Progenitor cell of endocrine pancreas (in vitro differentiated cells): ENCODE measurements around the gene CCR7. TPM values are rescaled to one million over a fixed set of nuclear protein-coding genes. Genes with fewer than 3 reads are reported as not detected.

ENCODE experiments used
- DNase-seq: peaks from one replicate; pipeline ENCODE4 v3.0.0; 2021; ENCODE audit warnings: low spot score; ENCODE audit not compliant: unreplicated experiment
- H3K27ac Mint-ChIP-seq: 2 replicates; pipeline ENCODE4 v1.8.0; 2021; ENCODE audit warnings: mild to moderate bottlenecking, moderate library complexity, mixed read lengths
- H3K27me3 Mint-ChIP-seq: 2 replicates; pipeline ENCODE4 v1.8.0; 2021; ENCODE audit warnings: mixed read lengths
- H3K36me3 Mint-ChIP-seq: 2 replicates; pipeline ENCODE4 v1.8.0; 2022; ENCODE audit warnings: mixed read lengths; ENCODE audit not compliant: insufficient read depth
- H3K4me1 Mint-ChIP-seq: 2 replicates; pipeline ENCODE4 v1.8.0; 2021; ENCODE audit warnings: low read depth, mixed read lengths
- H3K4me3 Mint-ChIP-seq: 2 replicates; pipeline ENCODE4 v1.8.0; 2021; ENCODE audit warnings: low read depth, mild to moderate bottlenecking, moderate library complexity, mixed read lengths
- H3K9me3 Mint-ChIP-seq: 2 replicates; pipeline ENCODE4 v1.8.0; 2021; ENCODE audit warnings: low read depth, mixed read lengths
- total RNA-seq: library from RNA; stranded (reverse); gene quantifications from 2 replicates; pipeline ENCODE4 v1.2.1, GENCODE V29; 2021
- TF ChIP-seq, protein P1 (sequence below): fragments of 200-600 bp; sonication (generic); IDR thresholded peaks from one replicate; pipeline ENCODE4 v1.5.0; 2021; ENCODE audit warnings: antibody characterized with exemption, mild to moderate bottlenecking; ENCODE audit not compliant: unreplicated experiment

The CCR7 gene
- total RNA-seq, 1 donor from 2014 or later = not detected

DNA sequence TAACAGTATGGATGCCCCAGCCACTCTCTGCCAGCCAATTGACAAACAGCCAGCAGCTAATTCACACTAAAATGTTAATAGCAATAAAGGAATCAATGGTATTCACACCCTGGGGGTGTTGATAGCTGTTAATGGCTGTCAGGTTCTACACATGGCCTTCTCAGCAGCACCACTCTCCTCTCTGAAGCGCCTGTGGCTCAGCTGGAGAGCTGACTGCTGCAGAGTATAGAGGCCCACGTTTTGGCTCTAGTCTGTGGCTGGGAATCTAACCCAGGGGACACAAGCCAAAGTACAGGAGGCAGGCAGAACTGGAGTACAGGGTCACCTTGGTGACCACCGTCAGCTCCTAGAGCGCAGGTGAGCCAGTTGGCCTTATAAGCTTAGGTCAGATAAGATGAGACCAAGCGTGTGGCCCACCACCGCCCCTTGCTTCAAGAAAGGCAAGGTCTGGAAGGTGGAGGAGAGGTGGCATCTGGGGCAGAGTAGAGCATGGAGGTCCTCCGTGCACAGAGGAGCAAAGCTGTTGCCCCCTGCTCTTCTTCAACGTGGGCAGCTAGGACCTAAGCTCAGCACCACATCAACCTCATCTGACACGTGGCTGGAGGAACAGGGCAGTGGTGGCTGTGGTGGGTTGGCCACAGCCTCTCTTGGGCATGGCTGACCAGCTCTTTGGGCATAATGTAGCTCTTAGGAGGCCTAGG is 25.4 kb downstream of the CCR7 start:
- H3K27ac Mint-ChIP-seq = no peak overlapping the region

DNA sequence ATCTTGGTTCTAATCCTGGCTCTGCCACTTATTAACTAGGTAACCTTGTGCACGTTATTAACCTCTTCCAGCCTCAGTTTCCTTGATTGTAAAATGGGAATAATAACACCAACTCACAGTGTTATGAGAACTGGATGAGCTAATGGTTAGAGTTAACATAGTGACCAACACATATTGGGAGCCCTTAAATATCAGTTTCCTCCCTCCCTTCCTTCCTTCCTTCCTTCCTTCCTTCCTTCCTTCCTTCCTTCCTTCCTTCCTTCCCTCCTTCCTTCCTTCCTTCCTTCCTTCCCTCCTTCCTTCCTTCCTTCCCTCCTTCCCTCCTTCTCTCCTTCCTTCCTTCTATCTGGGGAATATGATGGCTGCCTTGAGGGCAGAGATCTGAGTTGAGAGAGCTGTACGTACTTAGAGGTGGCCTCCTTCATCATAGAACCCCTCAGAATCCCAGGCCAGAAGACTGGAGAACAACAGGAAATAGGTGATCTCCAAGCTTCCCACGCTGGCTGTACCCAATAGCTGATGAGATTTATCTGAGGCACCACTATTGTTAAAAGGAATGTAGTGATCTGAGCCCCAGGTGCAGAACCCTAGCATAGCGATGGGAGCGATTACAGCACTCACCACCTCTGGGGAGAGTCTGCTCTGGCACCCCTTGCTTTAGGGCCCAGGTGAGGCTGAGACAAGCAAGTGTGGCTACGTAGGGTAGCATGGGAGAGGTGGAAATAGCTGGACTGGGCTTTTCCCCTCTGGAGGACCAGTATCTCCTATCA is 26.2 kb downstream of the CCR7 start:
- TF ChIP-seq, protein P1, sequence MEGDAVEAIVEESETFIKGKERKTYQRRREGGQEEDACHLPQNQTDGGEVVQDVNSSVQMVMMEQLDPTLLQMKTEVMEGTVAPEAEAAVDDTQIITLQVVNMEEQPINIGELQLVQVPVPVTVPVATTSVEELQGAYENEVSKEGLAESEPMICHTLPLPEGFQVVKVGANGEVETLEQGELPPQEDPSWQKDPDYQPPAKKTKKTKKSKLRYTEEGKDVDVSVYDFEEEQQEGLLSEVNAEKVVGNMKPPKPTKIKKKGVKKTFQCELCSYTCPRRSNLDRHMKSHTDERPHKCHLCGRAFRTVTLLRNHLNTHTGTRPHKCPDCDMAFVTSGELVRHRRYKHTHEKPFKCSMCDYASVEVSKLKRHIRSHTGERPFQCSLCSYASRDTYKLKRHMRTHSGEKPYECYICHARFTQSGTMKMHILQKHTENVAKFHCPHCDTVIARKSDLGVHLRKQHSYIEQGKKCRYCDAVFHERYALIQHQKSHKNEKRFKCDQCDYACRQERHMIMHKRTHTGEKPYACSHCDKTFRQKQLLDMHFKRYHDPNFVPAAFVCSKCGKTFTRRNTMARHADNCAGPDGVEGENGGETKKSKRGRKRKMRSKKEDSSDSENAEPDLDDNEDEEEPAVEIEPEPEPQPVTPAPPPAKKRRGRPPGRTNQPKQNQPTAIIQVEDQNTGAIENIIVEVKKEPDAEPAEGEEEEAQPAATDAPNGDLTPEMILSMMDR = no peak
- Mint-ChIP-seq H3K9me3 (no peaks in the 10 kb centered on the region), H3K4me3 (no peak overlapping the region), H3K4me1 (no peaks in the 10 kb centered on the region), H3K27ac (no peak overlapping the region), H3K27me3 (peaks cover 10% of the 10 kb centered on the region), H3K36me3 (no peaks in the 10 kb centered on the region)
- no peak for DNase-seq

More for the DNA sequence above, 25.4 kb downstream of the CCR7 start:
- TF ChIP-seq, protein P1 = no peak
- no peak for DNase-seq
- no peak overlapping the region for H3K4me3 Mint-ChIP-seq
- no peaks in the 10 kb centered on the region for H3K4me1 Mint-ChIP-seq
- peaks cover 10% of the 10 kb centered on the region for H3K27me3 Mint-ChIP-seq
- H3K36me3 Mint-ChIP-seq = no peaks in the 10 kb centered on the region
- no peaks in the 10 kb centered on the region for H3K9me3 Mint-ChIP-seq

DNA sequence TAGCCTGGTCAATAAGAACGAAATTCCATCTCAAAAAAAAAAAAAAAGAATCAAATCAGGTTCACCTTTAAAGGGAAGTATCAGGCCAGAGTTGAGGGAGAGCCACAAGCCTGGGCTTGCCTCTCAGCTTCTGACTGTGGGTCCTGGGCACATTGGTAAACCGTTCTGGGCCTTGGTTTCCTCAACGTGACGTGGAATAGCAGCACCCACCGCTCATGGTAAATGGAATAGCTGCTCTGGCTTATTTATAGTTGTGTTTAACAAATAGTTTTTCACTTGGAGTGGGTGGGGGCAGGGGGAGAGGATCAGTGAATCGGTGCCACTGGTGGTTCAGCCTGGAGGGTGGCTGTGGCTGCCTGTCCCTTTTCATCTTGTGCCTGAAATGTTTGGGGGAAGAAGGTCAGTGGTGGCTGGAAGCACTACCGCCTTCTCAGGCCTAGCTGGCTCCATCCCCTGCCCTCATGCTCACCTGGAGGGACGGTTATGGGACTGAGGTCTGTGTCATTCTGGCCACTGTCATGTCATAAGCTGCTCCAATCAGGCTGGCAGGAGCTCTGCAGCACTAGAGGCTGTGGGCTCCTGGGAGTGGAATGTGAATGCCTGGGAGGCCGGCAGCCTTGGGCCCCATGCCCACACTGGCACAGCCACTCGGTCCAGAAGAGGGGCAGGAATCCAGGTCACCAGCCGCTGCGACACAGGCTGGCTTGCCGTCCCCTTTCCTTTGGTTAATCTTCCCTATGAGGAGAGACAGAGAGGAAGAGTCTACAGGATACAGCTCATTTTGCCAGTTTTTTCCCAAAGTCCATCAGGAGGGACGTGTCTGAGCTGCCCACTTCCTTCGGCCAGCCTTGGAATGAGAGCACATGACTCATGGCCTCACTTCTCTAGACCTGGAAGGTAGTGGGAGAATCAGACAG is 27.0 kb downstream of the CCR7 start:
- Mint-ChIP-seq H3K27me3 (peaks cover 10% of the 10 kb centered on the region), H3K36me3 (no peaks in the 10 kb centered on the region), H3K9me3 (no peaks in the 10 kb centered on the region), H3K4me3 (no peak overlapping the region), H3K27ac (no peak overlapping the region), H3K4me1 (peaks cover 2% of the 10 kb centered on the region)
- DNase-seq = no peak
- TF ChIP-seq, protein P1 = no peak

DNA sequence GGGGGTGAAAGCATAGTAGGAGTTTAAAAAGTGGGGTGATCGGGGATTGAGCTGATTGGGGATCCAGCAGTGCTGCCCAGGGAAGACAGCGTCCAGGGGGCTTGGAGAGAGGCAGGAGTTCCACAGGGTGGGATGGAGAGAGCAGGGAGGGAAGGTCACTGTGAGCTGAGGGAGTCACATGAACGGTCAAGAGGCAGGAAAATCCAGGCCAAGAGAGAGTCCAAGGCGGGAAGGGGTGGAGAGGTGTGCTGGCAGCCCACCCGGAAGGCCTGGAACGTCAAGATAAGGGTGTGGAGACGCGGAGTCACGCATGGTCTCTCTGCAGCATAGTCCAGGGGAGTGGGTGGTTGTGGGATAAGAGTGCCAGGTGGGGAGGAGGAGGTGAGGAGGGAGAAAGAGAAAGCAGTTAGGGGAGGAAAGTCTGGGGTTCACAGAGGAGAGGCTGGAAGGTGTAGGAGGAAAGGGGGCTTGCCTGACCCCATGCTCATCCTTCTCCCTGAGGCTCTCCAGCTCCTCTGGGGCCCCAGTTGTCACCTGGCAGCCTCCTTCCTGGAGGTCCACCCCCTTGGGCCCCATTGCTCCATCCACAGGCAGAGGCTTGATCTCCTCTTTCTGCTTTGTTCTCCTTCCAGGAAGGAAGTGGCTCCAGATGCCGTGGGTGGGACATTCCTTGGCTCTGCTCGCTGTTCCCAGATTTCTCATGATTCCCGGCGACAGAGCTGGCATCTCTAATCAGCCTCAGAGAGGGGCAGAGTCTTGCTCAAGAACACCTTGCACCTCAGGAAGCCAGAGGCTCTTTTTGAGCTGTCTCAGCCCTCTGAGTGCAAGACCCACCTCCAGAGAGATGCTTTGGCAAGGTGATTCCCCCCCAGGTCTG is 28.7 kb downstream of the CCR7 start:
- Mint-ChIP-seq H3K9me3 (no peaks in the 10 kb centered on the region), H3K27ac (peak overlapping the region; percentile 58), H3K36me3 (no peaks in the 10 kb centered on the region), H3K27me3 (peaks cover 15% of the 10 kb centered on the region), H3K4me1 (peaks cover 2% of the 10 kb centered on the region), H3K4me3 (no peak overlapping the region)
- no peak for DNase-seq
- TF ChIP-seq, protein P1 = no peak
